HG02938 (cell line): ENCODE data around the gene TP53BP2.
"Not testable (repeated sequence)": the region's sequence is repeated elsewhere in the genome, so short reads cannot be mapped to it uniquely, and the experiment has no call there.

Experiments used
- ATAC-seq: cut with Tn5 transposase; IDR thresholded peaks from one replicate; pipeline ENCODE4 v1.9.1; 2021; ENCODE audit warnings: mild to moderate bottlenecking, moderate library complexity; ENCODE audit not compliant: unreplicated experiment

Gene TP53BP2

DNA sequence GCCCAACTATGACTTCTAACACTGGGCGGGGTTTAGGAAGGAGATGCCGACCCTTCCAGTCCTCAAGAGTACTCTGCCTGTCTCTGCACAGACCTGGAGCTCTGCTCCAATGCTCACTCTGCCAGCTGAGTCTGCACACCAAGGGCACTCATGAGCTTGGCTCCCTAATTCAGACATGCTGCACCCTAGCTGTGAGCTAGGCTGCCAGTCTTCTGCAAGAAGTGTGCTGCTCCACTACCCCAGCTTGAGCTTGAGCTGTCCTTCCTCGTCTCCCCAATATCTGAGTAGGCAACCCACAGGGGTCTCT, 13.2 kb downstream of the TP53BP2 start:
- ATAC-seq: peak; percentile 17

DNA sequence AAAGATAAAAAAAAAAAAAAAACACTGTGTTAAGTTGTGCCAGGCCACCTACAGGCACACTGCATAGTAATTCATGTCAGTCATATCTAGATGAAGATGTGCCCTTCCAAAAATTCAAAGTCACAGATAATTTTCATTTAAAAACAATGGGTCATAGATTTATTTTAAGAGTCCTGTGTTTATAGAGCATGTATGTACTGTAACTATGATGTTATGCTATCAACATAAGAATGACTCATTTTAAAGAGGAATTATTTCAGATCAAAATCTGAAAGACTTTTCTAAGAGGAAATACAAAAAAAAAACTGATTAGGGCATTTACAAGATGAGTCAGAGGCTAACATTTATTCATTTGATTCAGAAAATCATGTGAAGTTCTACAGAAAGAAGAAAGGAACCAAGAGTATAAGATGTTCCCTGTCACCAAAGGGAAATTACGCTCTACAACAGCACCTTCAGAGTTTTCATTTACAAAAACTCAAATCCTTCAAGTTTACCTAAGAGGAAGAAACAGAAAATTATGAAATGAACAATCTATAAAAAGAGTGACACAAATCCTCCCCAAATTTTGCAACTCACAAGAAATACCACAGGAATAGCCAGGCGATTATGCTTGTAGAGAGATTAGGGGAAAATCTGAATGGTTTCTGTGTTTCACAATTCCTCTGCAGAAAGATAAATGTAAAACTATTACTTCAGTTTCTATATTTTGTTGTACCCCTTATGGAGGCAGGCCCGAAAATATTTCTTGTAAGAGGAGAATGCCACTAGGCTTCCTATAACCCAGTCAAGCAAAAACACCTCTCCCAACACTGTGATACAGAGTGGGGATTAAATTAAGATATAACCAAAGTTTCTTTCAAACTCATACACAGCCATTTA, 13.8 kb downstream of the TP53BP2 start:
- peak; percentile 47 for ATAC-seq

DNA sequence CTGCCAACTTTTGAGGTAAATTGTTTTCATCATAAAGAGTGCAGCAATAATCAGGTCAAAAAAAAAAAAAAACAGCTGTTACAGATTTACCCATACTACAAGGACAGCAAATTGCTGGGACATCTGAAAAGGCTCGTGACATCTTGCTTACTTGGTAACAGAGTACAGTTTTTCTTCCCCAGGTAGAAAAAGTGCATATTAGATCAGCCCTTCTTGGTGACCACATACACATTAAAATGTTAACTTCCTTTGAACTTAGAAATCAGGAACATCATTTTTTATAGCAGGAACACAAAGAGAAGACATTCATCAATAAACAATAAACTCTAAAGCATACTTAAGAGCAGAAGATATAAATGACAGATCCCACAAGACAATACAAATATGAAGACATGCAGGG, 16.1 kb downstream of the TP53BP2 start:
- no peak for ATAC-seq

DNA sequence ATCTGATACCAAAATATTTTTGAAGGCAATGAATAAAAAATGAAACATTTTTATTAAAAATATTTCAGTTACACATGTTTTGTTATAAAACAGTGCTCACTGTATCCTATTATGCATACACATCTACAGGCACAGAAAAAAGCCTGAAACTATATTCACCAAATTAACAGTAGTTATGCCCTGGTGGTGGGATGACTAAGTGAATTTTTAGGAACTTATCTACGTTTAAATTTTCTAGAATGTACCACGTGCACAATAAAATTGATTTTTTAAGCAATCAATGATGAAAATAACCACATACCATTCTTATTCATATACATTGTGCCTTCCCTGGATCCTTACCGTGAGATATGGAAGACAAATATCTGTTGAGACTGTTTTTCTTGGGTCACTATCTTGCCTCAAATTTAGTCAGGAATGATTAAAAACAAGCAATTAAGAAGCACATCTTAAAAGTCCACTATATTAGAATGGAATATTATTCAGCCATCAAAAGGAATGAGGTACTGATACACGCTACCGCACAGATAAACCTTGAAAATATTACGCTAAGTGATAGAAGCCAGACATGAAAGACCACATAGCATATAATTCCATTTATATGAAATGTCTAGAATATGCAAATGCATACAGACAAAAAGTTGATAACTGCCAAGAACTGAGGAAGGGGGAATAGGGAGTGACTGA, 17.4 kb downstream of the TP53BP2 start:
- no peak for ATAC-seq

DNA sequence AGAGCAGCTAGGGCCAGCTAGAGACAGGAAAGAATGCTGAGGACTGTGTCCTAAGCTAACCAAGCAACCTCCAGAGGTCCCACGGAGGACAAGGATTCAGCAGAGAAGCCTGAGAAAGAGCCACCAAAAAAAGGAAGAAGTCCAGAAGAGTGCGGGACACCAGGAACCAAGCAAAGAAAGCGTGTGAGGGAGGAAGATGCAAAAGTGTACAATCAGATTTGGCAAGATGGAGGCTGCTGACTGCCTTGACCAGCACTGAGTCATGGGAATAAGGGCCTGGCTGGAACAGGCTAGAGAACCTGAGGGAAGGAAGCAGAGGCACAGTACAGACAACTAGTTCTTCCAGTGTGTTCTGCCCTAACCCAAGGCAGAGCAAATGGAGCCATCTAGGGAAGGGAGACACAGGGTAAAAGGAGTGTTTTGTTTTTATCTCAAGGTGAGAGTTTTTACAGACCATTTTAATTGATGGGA, 18.5 kb downstream of the TP53BP2 start:
- no peak for ATAC-seq

DNA sequence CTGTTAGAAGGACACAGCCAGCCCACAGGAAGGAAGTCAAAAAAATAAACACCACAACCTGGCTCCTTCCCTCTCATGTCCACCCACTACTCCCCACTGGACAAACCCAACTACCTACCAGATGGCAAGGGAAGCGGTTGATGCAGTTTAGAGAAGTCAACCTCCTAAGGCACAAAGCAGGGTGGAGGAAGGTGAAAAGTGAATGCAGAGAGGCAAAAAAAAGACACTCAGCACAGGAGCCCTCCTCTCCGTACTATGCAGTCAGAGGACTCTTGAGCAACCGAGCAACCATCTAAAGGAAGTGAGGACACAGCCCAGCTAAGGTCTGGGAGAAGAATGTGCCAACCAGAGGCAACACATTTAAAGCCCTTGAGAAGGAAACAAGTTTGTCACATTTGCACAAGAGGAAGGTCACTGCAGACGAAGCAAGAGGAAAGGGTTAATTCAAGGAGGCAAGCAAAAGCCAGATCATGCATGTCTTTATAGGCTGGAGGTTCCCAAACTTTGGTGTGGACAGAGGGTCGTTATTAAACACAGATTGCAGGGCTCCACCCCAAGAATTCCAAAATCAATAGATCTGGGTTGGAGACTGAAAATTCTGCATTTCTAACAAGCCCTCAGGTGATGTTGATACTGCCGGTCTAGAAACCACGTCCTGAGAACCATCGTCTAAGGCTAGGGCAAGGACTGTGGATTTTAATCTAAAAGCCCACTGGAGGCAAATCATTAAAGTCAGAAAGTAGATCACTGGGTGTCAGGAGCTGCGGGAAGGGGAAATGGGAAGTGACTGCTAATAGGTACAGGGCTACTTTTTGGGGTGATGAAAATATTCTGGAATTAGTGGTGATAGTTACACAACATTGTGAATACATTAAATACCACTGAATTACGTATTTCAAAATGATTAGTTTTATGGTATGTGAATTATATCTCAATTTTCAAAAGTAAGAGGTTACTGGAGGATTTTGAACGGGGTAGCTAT, 19.7 kb downstream of the TP53BP2 start:
- ATAC-seq: no peak

DNA sequence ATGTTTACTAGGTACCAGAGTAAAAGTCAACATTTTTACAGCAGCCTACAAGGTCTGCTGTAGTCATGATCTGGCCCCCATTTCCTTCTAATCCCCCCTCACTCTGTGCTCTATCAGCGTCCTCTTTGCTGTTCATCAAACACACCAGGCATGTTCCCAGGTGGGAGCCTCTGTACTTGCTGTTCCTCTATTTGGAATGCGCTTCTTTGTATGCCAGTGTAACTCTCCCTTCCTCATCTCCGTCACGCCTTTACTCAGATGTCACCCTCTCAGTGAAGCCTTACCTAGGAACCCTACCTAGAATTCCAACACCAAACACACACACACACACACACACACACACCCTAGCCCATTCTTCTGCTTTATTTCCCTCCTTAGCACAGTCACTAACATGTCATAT, 21.0 kb downstream of the TP53BP2 start:
- ATAC-seq: no peak

DNA sequence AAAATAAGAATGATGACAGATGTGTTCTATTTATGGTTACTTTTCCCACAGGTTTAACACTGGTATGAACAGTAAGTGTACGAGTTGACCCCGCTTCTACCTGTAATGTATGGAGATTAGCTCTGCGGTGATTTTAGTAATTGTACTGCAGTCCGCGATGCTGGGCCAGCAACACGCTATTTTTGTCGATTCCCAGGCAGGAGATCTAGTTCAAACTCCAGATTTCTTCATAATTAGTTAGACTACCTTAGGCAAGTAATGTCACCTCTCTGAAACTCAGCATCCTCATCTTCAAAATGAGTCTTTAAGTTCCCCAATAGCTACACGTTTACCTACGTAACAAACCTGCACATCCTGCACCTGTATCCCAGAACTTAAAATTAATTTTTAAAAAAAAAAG, 21.5 kb downstream of the TP53BP2 start:
- no peak for ATAC-seq

- ATAC-seq: no peak
These were observed 24.8 kb downstream of the TP53BP2 start for GRCh38 chr1:223820971-223821370.

GRCh38 chr1:223820515-223820858, 25.3 kb downstream of the TP53BP2 start:
- no peak for ATAC-seq

GRCh38 chr1:223819730-223820514, 25.8 kb downstream of the TP53BP2 start:
- ATAC-seq: no peak

DNA sequence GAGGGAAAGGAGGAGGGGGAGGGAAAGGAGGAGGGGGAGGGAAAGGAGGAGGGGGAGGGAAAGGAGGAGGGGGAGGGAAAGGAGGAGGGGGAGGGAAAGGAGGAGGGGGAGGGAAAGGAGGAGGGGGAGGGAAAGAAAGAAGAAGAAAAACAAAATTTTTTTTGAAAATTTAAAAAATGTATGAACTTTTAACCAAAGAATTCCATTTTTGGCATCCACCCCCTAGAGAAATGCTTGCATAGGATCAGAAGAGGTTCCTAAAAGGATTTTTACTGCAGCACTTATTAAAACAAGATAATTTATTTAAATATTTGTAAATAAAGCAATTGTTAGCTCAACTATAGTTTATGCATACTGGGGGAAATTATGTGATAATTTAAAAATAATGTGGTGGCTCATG, 28.5 kb downstream of the TP53BP2 start:
- ATAC-seq: not testable (repeated sequence)

GRCh38 chr1:223815865-223816264, 29.9 kb downstream of the TP53BP2 start:
- ATAC-seq: no peak

DNA sequence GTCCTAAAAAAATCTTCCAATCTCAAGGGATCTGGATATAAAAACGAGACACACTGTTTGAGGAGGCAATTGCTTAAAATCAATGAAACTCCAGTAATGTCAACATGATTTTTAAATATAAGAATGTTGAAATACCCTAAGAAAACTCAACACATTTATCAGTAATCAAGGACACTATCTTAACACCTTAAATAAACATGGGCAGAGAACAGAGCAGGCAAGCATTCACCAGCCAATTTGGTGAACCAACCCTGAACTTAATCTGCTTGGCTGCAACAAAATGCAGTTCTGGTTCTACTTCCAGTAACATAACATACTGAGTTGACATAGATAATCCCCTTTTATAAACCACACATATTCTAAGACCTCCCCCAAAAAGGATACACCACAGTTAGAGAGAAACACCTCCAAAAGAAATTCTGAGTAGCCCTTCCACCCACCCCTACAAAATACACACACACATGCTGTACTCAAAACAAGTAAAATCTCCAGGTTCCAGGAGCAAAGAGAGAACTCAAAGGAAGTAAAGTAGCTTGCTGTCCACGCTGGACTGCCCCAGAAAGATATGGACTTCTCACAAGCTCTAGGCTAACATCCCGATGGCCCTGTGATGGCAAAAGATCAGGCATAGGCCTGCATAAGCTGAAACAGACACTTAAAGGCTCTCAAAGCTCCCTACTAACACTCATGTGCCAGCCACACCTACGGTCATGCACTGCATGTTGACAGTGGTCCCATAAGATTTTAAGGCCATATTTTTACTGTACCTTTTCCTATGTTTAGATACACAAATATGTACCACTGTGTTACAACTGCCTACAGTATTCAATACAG, 30.5 kb downstream of the TP53BP2 start:
- no peak for ATAC-seq

DNA sequence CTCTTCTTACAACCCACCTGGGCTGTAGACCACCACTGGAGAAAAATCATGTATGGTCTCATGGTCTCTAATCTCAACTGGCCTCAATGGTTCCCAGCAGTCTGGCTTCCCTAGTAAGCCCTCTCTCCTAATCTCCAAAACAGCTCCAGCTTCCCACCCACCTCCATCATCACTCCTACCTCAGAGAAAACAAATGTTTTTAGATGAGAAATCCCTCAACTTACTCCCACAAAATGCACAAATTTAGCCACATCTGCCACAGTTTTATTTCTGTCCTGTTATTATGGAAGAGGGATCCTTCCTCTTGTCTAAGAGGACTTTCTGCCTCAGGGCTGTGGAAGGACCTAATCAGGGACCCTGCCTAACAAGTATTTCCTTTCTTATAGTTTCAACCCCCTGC, 32.1 kb downstream of the TP53BP2 start:
- no peak for ATAC-seq

- no peak for ATAC-seq
These were observed 34.1 kb downstream of the TP53BP2 start for GRCh38 chr1:223811634-223812101.

GRCh38 chr1:223810586-223810985, 35.2 kb downstream of the TP53BP2 start:
- no peak for ATAC-seq

DNA sequence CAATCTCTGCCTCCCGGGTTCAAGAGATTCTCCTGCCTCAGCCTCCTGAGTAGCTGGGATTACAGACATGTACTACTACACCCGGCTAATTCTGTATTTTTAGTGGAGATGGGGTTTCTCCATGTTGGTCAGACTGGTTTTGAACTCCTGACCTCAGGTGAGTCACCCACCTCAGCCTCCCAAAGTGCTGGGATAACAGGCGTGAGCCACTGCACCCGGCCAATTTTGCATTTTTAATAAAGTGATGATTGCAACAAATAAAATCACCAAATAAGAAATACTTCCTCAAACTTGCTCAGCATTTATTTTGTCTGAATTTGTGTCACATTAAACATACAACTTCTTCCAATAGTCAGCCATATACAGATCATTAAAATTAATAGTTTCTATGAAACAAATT, 35.8 kb downstream of the TP53BP2 start:
- not testable (repeated sequence) for ATAC-seq

DNA sequence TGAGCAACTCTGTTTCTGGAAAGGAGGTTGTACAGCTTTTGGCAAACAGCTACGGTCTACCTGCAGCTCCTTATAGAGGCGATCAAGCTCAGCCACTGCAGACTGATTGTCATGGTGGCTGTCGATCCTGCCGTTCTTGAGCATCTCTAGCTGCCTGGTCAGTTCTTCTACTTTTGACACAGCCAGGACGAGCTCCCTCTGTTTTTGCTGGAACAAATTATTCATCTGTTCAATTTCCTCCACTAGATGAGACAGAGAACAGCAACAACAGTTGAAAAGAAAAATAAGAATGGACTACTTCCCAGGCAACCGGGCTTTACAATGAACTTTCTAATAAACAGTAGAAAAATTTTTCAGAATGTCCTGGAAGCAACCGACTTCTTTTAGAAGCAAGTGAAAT, 42.5 kb downstream of the TP53BP2 start:
- ATAC-seq: no peak
